Transverse colon (tissue), 4 donors: Measurements from ENCODE around the gene ARRB1. TPM values are rescaled to one million over a fixed set of nuclear protein-coding genes. Genes with fewer than 3 reads are reported as not detected.
"Not testable (repeated sequence)": the region's sequence is repeated elsewhere in the genome, so short reads cannot be mapped to it uniquely, and the experiment has no call there.

Experiments used
- DNase-seq: peaks from one replicate; pipeline ENCODE4 v3.0.0-alpha.2; 2019
- H3K27ac ChIP-seq, 4 donors: fragments of 200-600 bp; sonication (generic); 2 replicates each; pipeline ENCODE4 v1.5.1; 2016 to 2018; ENCODE audit warnings: inconsistent platforms in 4 of 4
- H3K27me3 ChIP-seq: fragments of 200-600 bp; sonication (generic); 2 replicates; pipeline ENCODE4 v1.5.1; 2017; ENCODE audit warnings: inconsistent platforms
- H3K36me3 ChIP-seq, 4 donors: fragments of 200-600 bp; sonication (generic); 2 replicates each; pipeline ENCODE4 v1.5.1; 2017 to 2019; ENCODE audit warnings: inconsistent platforms in 4 of 4
- H3K4me1 ChIP-seq, 4 donors: fragments of 200-600 bp; sonication (generic); 2 replicates each; pipeline ENCODE4 v1.5.1; 2017 to 2020; ENCODE audit warnings: inconsistent platforms in 4 of 4
- H3K4me3 ChIP-seq, 4 donors: fragments of 200-600 bp; sonication (generic); 1 replicate in 1 of 4; 2 replicates in 3 of 4; pipeline versions ENCODE4 v1.5.1 to v1.6.1; 2017 to 2019; ENCODE audit warnings: inconsistent platforms in 4 of 4
- H3K9me3 ChIP-seq, 2 donors: fragments of 200-600 bp; sonication (generic); 2 replicates each; pipeline ENCODE4 v1.5.1; 2017 to 2019; ENCODE audit warnings: inconsistent platforms in 2 of 2
- CTCF ChIP-seq, 5 experiments: fragments of 200-600 bp in 3 of 5; fragments of 450-650 bp in 2 of 5; sonication (generic) in 3 of 5; IDR thresholded peaks; 1 replicate in 2 of 5; 2 replicates in 3 of 5; pipeline ENCODE4 v1.5.1; 2016 to 2017; ENCODE audit warnings: antibody characterized with exemption in 5 of 5, inconsistent platforms in 3 of 5, mild to moderate bottlenecking in 2 of 5, moderate library complexity in 1 of 5
- EP300 ChIP-seq: sonication (generic); formaldehyde crosslinking; IDR thresholded peaks from one replicate; pipeline ENCODE4 v1.6.1; 2017; ENCODE audit warnings: antibody characterized with exemption, low read depth
- POLR2A ChIP-seq: fragments of 450-650 bp; IDR thresholded peaks from one replicate; pipeline ENCODE4 v1.6.1; 2016; ENCODE audit warnings: antibody characterized with exemption, mild to moderate bottlenecking, moderate library complexity
- POLR2AphosphoS5 ChIP-seq, 3 donors: sonication (generic); formaldehyde crosslinking; IDR thresholded peaks; one replicate each; pipeline ENCODE4 v1.6.1; 2016; ENCODE audit warnings: antibody characterized with exemption in 3 of 3
- WGBS, 2 donors: methylation state at CpG; one replicate each; pipeline ENCODE4 v1.1.5; 2018; ENCODE audit warnings: low coverage in 1 of 2; 5-methylcytosine and 5-hydroxymethylcytosine counted together
- in situ Hi-C, 4 donors: fragments of 200-750 bp; cut with MboI; loops; one replicate each; pipeline versions ENCODE4 v1.15.0 to v1.15.1; 2017; ENCODE audit warnings: low sequenced_read_pairs in 3 of 4, low pct_ligation_motif_present in 1 of 4, low pct_unique_long_range_greater_than_20kb in 1 of 4
- intact Hi-C: fragments of 100-400 bp; cut with DNase I; formaldehyde crosslinking; loops from one replicate; pipeline ENCODE4 v1.15.1; 2023; ENCODE audit warnings: low total_unique reads
- total RNA-seq, 4 donors: library from RNA; depleted of rRNA; stranded (reverse); fragments of >200 nt; gene quantifications; one replicate each; pipeline ENCODE4 v1.1.0, GENCODE V29; 2016

Gene ARRB1
- total RNA-seq, 4 donors from 2014 or later = 55.7 to 88.2 (median 78.0) TPM

- 56 to 75% methylated on average over 1 to 2 of the region's 2 CpGs for WGBS, 2 donors
Measured at GRCh38 chr11:75334402-75334891, 17.0 kb downstream of the ARRB1 start.

GRCh38 chr11:75333807-75334140 lies 17.7 kb downstream of the ARRB1 start:
- Histone ChIP-seq H3K36me3 (no peaks in the 10 kb centered on the region), H3K9me3 (no peaks in the 10 kb centered on the region), H3K27me3 (no peaks in the 10 kb centered on the region), H3K27ac (peak overlapping the region; percentile 4 to 97 (median 94)), H3K4me3 (no peak overlapping the region), H3K4me1 (peaks cover 61 to 84% (median 74%) of the 10 kb centered on the region in 4 donors)
- no peak for TF ChIP-seq POLR2A
- TF ChIP-seq EP300 = no peak
- TF ChIP-seq POLR2AphosphoS5 (IDR thresholded peaks at IDR 0.05) = no peak
- no peak for TF ChIP-seq CTCF (IDR thresholded peaks at IDR 0.05)
- intact Hi-C loops = no loop called here
- in situ Hi-C loops = loop anchor here in 2 of 4 donors (5.0 to 10.0 kb wide), 2 partner anchors 49 to 51 kb away; no protein-coding TSS in a partner anchor
- 70% methylated on average over 7 of the region's 7 CpGs; no CpG with 5 or more reads in 1 of the 2 donors for WGBS, 2 donors
- no peak for DNase-seq

More at GRCh38 chr11:75334402-75334891, 17.0 kb downstream of the ARRB1 start:
- in situ Hi-C loops = loop anchor here in 2 of 4 donors (5.0 to 10.0 kb wide), 2 partner anchors 48 to 50 kb away; no protein-coding TSS in a partner anchor
- no peaks in the 10 kb centered on the region for H3K9me3 ChIP-seq
- no peak overlapping the region for H3K4me3 ChIP-seq
- intact Hi-C loops = no loop called here
- no peaks in the 10 kb centered on the region for H3K36me3 ChIP-seq
- TF ChIP-seq POLR2AphosphoS5 (IDR thresholded peaks at IDR 0.05) (no peak), CTCF (IDR thresholded peaks at IDR 0.05) (no peak), EP300 (no peak), POLR2A (no peak)
- no peaks in the 10 kb centered on the region for H3K27me3 ChIP-seq
- H3K27ac ChIP-seq = peak overlapping the region; percentile 4 to 97 (median 94)
- no peak for DNase-seq
- H3K4me1 ChIP-seq = peaks cover 63 to 84% (median 76%) of the 10 kb centered on the region in 4 donors

GRCh38 chr11:75333022-75333806 lies 18.2 kb downstream of the ARRB1 start:
- no peak for DNase-seq
- Histone ChIP-seq H3K27ac (peak overlapping the region; percentile 4 to 97 (median 94)), H3K36me3 (no peaks in the 10 kb centered on the region), H3K4me1 (peaks cover 62 to 84% (median 74%) of the 10 kb centered on the region in 4 donors), H3K27me3 (no peaks in the 10 kb centered on the region), H3K9me3 (no peaks in the 10 kb centered on the region), H3K4me3 (no peak overlapping the region)
- TF ChIP-seq POLR2AphosphoS5 (IDR thresholded peaks at IDR 0.05) = no peak
- no peak for TF ChIP-seq POLR2A
- TF ChIP-seq EP300 = no peak
- TF ChIP-seq CTCF (IDR thresholded peaks at IDR 0.05) = no peak
- WGBS, 2 donors = 64 to 100% methylated on average over 1 to 8 of the region's 8 CpGs
- intact Hi-C loops (no loop called here), in situ Hi-C loops (loop anchor here in 2 of 4 donors (5.0 to 10.0 kb wide), 2 partner anchors 49 to 52 kb away; no protein-coding TSS in a partner anchor)

GRCh38 chr11:75331761-75332160 lies 19.7 kb downstream of the ARRB1 start:
- DNase-seq, H3K27me3 ChIP-seq, H3K9me3 ChIP-seq, intact Hi-C loops, H3K36me3 ChIP-seq, H3K4me3 ChIP-seq: not testable (repeated sequence)
- Histone ChIP-seq H3K27ac (peak overlapping the region; percentile 80 to 87 (median 83)), H3K4me1 (peaks cover 58 to 85% (median 71%) of the 10 kb centered on the region in 4 donors)
- in situ Hi-C loops = loop anchor here in 2 of 4 donors (5.0 to 10.0 kb wide), 2 partner anchors 51 to 53 kb away; no protein-coding TSS in a partner anchor
- WGBS, 2 donors = 85 to 89% methylated on average over 4 to 9 of the region's 9 CpGs

GRCh38 chr11:75331304-75331703 lies 20.2 kb downstream of the ARRB1 start:
- H3K27me3 ChIP-seq, intact Hi-C loops, H3K9me3 ChIP-seq, DNase-seq, H3K36me3 ChIP-seq, H3K4me3 ChIP-seq: not testable (repeated sequence)
- in situ Hi-C loops = loop anchor here in 2 of 4 donors (5.0 to 10.0 kb wide), 2 partner anchors 51 to 53 kb away; no protein-coding TSS in a partner anchor
- peak overlapping the region; percentile 80 to 87 (median 83) for H3K27ac ChIP-seq
- 92% methylated on average over 6 of the region's 6 CpGs; no CpG with 5 or more reads in 1 of the 2 donors for WGBS, 2 donors
- H3K4me1 ChIP-seq = peaks cover 63 to 87% (median 73%) of the 10 kb centered on the region in 4 donors

GRCh38 chr11:75330886-75331285 lies 20.6 kb downstream of the ARRB1 start:
- intact Hi-C loops, H3K9me3 ChIP-seq, DNase-seq, H3K36me3 ChIP-seq, H3K27me3 ChIP-seq, H3K4me3 ChIP-seq: not testable (repeated sequence)
- 84 to 87% methylated on average over 13 to 14 of the region's 14 CpGs for WGBS, 2 donors
- Histone ChIP-seq H3K27ac (peak overlapping the region; percentile 80 to 87 (median 83)), H3K4me1 (peaks cover 67 to 87% (median 76%) of the 10 kb centered on the region in 4 donors)
- in situ Hi-C loops = loop anchor here in 2 of 4 donors (5.0 to 10.0 kb wide), 2 partner anchors 51 to 54 kb away; no protein-coding TSS in a partner anchor
